Stimulated activated CD4-positive, alpha-beta T cell treated with anti-CD3 and anti-CD28 coated beads, Interleukin-12 subunit alpha, Interleukin-12 subunit beta, amount 100 ng/mL, for 4 hours (primary cell): ENCODE results near the gene NPNT.

Experiments used
- DNase-seq: peaks from one replicate; pipeline ENCODE4 v3.0.0-alpha.2; 2020

NPNT gene

GRCh38 chr4:105972946-105973621, 77.8 kb downstream of the NPNT start:
- DNase-seq, result no peak

GRCh38 chr4:105976915-105977314, 81.6 kb downstream of the NPNT start:
- DNase-seq, result no peak

GRCh38 chr4:105978684-105979296, 83.5 kb downstream of the NPNT start:
- DNase-seq, result no peak

GRCh38 chr4:105979506-105979905, 84.2 kb downstream of the NPNT start:
- no peak for DNase-seq

GRCh38 chr4:105988671-105989070, 93.4 kb downstream of the NPNT start:
- no peak for DNase-seq

GRCh38 chr4:105989485-105990242, 94.4 kb downstream of the NPNT start:
- no peak for DNase-seq

- DNase-seq, result no peak
Measured at GRCh38 chr4:105990933-105991332, 95.7 kb downstream of the NPNT start.

GRCh38 chr4:105991726-105992125, 96.5 kb downstream of the NPNT start:
- no peak for DNase-seq

- DNase-seq, result no peak
Measured at GRCh38 chr4:105992641-105993305, 97.5 kb downstream of the NPNT start.

GRCh38 chr4:105994061-105994460, 98.8 kb downstream of the NPNT start:
- no peak for DNase-seq

- DNase-seq, result no peak
Measured at GRCh38 chr4:105994841-105995501, 99.7 kb downstream of the NPNT start.

GRCh38 chr4:105996845-105997244, 101.6 kb downstream of the NPNT start:
- no peak for DNase-seq

GRCh38 chr4:105998171-105999063, 103.1 kb downstream of the NPNT start:
- no peak for DNase-seq

- no peak for DNase-seq
Measured at GRCh38 chr4:106002994-106003393, 107.7 kb downstream of the NPNT start.

GRCh38 chr4:106010761-106011160, 115.5 kb downstream of the NPNT start:
- no peak for DNase-seq

- no peak for DNase-seq
Measured at GRCh38 chr4:106011387-106011786, 116.1 kb downstream of the NPNT start.

GRCh38 chr4:106017975-106018374, 122.7 kb downstream of the NPNT start:
- DNase-seq, result no peak

GRCh38 chr4:106019771-106020170, 124.5 kb downstream of the NPNT start:
- no peak for DNase-seq
